GM06990 (cell line): ENCODE data around the gene APBA2.

ENCODE experiments used
- DNase-seq: peaks from one replicate; pipeline ENCODE4 v3.0.0-alpha.2; 2011; ENCODE audit not compliant: insufficient read length; ENCODE audit errors: extremely low read depth
- H3K27me3 ChIP-seq: replicated peaks from 2 replicates; pipeline ENCODE4 v1.6.0; 2011; ENCODE audit warnings: low read length; ENCODE audit not compliant: control insufficient read depth, insufficient read depth
- H3K36me3 ChIP-seq: 2 replicates; pipeline ENCODE4 v1.5.1; 2011; ENCODE audit warnings: low read length; ENCODE audit not compliant: control insufficient read depth, insufficient read depth
- H3K4me3 ChIP-seq: replicated peaks from 2 replicates; pipeline ENCODE4 v1.5.1; 2011; ENCODE audit warnings: low read depth, mild to moderate bottlenecking, control low read depth, low read length
- TF ChIP-seq, protein P1 (sequence below): IDR thresholded peaks from 2 replicates; pipeline ENCODE4 v1.5.1; 2011; ENCODE audit warnings: low read length, control low read depth, mild to moderate bottlenecking, inconsistent platforms; ENCODE audit not compliant: insufficient read depth, poor library complexity, severe bottlenecking

APBA2 gene

DNA sequence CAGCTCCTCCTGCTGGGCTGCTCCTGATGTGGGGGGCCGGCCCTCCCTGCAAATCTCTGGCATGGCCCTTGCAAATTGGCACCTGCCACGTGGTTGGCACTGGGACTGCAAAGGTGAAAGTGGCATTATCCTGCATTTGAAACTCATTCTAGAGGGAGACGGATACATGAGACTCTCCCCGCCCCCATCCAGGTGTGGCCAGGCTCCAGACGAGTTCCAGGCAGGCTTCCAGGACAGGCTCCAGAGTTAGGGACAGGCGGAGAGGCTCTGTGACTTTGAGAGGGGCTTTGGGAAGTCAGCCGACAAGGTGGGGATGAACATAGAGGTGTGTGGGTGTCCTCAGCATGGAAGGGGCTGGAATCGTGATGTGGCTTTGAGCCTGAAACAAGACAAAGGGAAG, 178.5 kb downstream of the APBA2 start:
- no peak for DNase-seq
- Histone ChIP-seq H3K4me3 (no peak overlapping the region), H3K36me3 (no peaks in the 10 kb centered on the region), H3K27me3 (no peaks in the 10 kb centered on the region)
- TF ChIP-seq, protein P1, sequence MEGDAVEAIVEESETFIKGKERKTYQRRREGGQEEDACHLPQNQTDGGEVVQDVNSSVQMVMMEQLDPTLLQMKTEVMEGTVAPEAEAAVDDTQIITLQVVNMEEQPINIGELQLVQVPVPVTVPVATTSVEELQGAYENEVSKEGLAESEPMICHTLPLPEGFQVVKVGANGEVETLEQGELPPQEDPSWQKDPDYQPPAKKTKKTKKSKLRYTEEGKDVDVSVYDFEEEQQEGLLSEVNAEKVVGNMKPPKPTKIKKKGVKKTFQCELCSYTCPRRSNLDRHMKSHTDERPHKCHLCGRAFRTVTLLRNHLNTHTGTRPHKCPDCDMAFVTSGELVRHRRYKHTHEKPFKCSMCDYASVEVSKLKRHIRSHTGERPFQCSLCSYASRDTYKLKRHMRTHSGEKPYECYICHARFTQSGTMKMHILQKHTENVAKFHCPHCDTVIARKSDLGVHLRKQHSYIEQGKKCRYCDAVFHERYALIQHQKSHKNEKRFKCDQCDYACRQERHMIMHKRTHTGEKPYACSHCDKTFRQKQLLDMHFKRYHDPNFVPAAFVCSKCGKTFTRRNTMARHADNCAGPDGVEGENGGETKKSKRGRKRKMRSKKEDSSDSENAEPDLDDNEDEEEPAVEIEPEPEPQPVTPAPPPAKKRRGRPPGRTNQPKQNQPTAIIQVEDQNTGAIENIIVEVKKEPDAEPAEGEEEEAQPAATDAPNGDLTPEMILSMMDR: no peak

DNA sequence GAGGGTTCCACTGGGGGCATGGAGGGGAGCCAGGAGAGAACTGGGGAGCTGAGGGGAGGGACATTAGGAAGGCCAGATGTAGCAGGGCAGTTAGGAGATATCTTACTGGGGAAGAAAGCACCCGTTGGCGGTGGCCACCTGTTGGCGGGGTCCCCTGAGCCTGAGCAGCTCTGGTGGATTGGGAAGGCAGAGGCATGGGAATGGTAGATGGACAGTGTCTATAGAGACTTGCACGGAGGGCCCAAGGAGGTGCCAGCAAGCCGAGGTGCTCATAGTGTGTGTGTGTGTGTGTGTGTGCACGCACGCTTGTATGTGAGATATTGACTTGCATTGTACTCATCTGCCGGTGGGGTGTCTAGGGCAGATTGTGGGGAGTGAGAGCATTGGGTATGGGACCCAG, 179.0 kb downstream of the APBA2 start:
- TF ChIP-seq, protein P1: no peak
- H3K27me3 ChIP-seq: no peaks in the 10 kb centered on the region
- DNase-seq: no peak
- H3K36me3 ChIP-seq: no peaks in the 10 kb centered on the region
- no peak overlapping the region for H3K4me3 ChIP-seq

DNA sequence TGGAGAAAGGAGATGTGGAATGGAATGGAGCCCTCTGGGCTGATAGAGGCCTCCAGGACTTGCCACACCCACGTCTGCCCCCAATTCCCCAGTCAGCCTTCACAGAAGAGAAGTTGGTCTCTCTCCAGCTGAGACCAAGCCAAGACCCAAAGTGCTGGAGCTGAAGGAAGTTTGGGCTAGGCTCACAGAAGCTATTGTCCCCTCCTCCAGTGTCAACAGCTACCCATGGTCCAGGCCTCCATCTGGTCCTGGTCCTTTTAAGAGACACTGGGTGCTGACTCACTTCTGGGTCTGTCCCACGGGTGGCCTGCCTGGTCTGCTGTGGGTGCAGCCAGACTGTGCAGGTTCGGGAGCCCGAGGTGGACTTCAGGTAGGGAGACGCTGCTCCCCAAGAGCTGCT, 179.8 kb downstream of the APBA2 start:
- no peaks in the 10 kb centered on the region for H3K36me3 ChIP-seq
- no peak for DNase-seq
- no peaks in the 10 kb centered on the region for H3K27me3 ChIP-seq
- TF ChIP-seq, protein P1: no peak
- H3K4me3 ChIP-seq: no peak overlapping the region

DNA sequence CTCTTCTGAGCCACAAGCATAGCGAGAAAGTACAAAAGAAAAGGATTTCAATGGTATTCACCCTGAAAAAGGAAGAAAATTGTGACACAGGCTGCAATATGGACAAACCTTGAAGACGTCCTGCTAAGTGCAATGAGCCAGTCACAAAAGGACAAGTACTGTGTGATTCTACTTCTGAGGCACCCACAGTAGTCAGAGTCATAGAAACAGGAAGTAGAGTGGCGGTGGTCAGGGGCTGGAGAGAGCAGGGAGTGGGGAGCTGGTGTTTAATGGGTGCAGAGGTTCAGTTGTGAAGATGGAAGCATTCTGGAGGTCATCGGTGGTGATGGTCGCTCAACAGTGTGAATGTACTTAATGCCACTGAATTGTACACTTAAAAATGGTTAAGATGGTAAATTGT, 180.5 kb downstream of the APBA2 start:
- H3K36me3 ChIP-seq: no peaks in the 10 kb centered on the region
- no peak overlapping the region for H3K4me3 ChIP-seq
- no peaks in the 10 kb centered on the region for H3K27me3 ChIP-seq
- TF ChIP-seq, protein P1: no peak
- DNase-seq: no peak

DNA sequence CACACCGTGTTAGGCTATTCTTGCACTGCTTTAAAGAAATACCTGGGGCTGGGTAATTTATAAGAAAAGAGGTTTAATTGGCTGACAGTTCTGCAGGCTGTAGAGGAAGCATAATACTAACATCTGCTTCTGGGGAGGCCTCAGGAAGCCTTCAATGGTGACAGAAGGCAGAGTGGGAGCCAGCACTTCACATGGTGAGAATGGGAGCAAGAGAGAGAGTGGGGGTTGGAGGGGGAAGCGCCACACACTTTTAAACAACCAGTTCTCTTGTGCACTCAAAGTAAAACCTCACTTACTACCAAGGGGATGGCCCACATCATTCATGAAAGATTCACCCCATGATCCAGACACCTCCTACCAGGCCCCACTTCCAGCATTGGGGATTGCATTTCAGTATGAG, 181.1 kb downstream of the APBA2 start:
- TF ChIP-seq, protein P1: no peak
- no peaks in the 10 kb centered on the region for H3K27me3 ChIP-seq
- H3K36me3 ChIP-seq: no peaks in the 10 kb centered on the region
- H3K4me3 ChIP-seq: no peak overlapping the region
- no peak for DNase-seq

DNA sequence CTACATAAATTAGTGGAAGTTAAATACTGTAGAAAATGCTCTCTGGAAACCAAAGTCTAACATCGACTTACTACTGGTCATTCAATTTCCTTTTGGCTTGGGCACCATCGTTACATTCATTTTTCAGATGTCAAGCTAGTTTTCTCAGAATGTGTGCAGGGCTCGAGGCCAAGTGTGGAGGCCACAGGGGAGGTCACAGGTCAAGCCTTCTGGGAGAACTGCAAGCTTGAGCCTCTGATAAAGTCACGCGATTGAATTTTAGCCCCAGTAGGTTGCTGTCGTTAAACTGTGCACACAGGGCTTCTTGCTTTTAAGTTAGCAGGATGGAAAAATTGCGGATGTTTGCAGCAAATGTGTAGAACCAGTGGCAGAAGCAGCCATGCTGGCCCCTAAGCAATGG, 182.2 kb downstream of the APBA2 start:
- no peak for DNase-seq
- no peaks in the 10 kb centered on the region for H3K27me3 ChIP-seq
- no peak overlapping the region for H3K4me3 ChIP-seq
- no peaks in the 10 kb centered on the region for H3K36me3 ChIP-seq
- TF ChIP-seq, protein P1: no peak
